Measurements from ENCODE around the gene DUSP10.

GRCh38 chr1:221706876-221707582 lies 34.9 kb downstream of the DUSP10 start:
- TF ChIP-seq ZFP30 (CRISPR knock-in tag; IDR thresholded peaks at IDR 0.05) (no peak), ZFP3 (CRISPR knock-in tag; IDR thresholded peaks at IDR 0.05) (no peak), PATZ1 (CRISPR knock-in tag; IDR thresholded peaks at IDR 0.05; ENCODE audit: borderline replicate concordance) (no peak), PPARA (CRISPR knock-in tag; IDR thresholded peaks at IDR 0.05; ENCODE audit: borderline replicate concordance) (no peak), ZNF70 (CRISPR knock-in tag; IDR thresholded peaks at IDR 0.05) (no peak), ESRRG (CRISPR knock-in tag; IDR thresholded peaks at IDR 0.05) (no peak), OSR1 (CRISPR knock-in tag; IDR thresholded peaks at IDR 0.05) (no peak), ZNF8 (CRISPR knock-in tag; IDR thresholded peaks at IDR 0.05) (no peak)

All from SK-N-SH treated with all-trans-retinoic acid at 6 μM for 48 hours (cell line).